Ishikawa (cell line): ENCODE measurements around the gene GRIA3.

Source experiments
- CEBPB ChIP-seq: IDR thresholded peaks from 2 replicates; pipeline ENCODE4 v1.6.1; 2012
- CREB1 ChIP-seq: IDR thresholded peaks from 2 replicates; pipeline ENCODE4 v1.6.1; 2012; ENCODE audit warnings: low read depth
- EGR1 ChIP-seq: IDR thresholded peaks from 2 replicates; pipeline ENCODE4 v1.6.1; 2012
- EP300 ChIP-seq: IDR thresholded peaks from 2 replicates; pipeline ENCODE4 v1.6.1; 2012; ENCODE audit warnings: borderline replicate concordance
- FOXM1 ChIP-seq: IDR thresholded peaks from 2 replicates; pipeline ENCODE4 v1.6.1; 2012; ENCODE audit warnings: low read depth, borderline replicate concordance
- MAX ChIP-seq: IDR thresholded peaks from 2 replicates; pipeline ENCODE4 v1.6.1; 2012
- NFIC ChIP-seq: IDR thresholded peaks from 2 replicates; pipeline ENCODE4 v1.6.1; 2012
- RAD21 ChIP-seq: IDR thresholded peaks from 2 replicates; pipeline ENCODE4 v1.6.1; 2012; ENCODE audit warnings: low read depth
- REST ChIP-seq: IDR thresholded peaks from 2 replicates; pipeline ENCODE4 v1.6.1; 2012; ENCODE audit warnings: low read depth, mild to moderate bottlenecking
- TAF1 ChIP-seq: IDR thresholded peaks from 2 replicates; pipeline ENCODE4 v1.6.1; 2012; ENCODE audit warnings: low read depth, mild to moderate bottlenecking
- TCF12 ChIP-seq: IDR thresholded peaks from 2 replicates; pipeline ENCODE4 v1.6.1; 2012; ENCODE audit warnings: low read depth
- TEAD4 ChIP-seq: IDR thresholded peaks from 2 replicates; pipeline ENCODE4 v1.6.1; 2012
- YY1 ChIP-seq: IDR thresholded peaks from 2 replicates; pipeline ENCODE4 v1.6.1; 2012; ENCODE audit warnings: low read depth
- TF ChIP-seq, protein P1 (sequence below): IDR thresholded peaks from 2 replicates; pipeline ENCODE4 v1.6.1; 2012

- TF ChIP-seq EGR1 (no peak), TCF12 (no peak), YY1 (no peak), CEBPB (no peak), RAD21 (no peak), NFIC (no peak), REST (no peak), MAX (no peak), EP300 (no peak), TEAD4 (no peak), FOXM1 (no peak), CREB1 (no peak), TAF1 (no peak)
- TF ChIP-seq, protein P1, sequence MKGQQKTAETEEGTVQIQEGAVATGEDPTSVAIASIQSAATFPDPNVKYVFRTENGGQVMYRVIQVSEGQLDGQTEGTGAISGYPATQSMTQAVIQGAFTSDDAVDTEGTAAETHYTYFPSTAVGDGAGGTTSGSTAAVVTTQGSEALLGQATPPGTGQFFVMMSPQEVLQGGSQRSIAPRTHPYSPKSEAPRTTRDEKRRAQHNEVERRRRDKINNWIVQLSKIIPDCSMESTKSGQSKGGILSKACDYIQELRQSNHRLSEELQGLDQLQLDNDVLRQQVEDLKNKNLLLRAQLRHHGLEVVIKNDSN, result no peak
Measured at GRCh38 chrX:123425471-123425870, 241.4 kb downstream of the GRIA3 start.
